Left forelimb (tissue), 1 donor: Measurements from ENCODE around the gene SNRPD3.
A peak's percentile ranks its signal among the peaks of the same experiment; 100 is the strongest.

Source experiments
- DNase-seq: peaks from one replicate; pipeline ENCODE4 v3.0.0-alpha.2; 2018; ENCODE audit warnings: low spot score

Gene SNRPD3

DNA sequence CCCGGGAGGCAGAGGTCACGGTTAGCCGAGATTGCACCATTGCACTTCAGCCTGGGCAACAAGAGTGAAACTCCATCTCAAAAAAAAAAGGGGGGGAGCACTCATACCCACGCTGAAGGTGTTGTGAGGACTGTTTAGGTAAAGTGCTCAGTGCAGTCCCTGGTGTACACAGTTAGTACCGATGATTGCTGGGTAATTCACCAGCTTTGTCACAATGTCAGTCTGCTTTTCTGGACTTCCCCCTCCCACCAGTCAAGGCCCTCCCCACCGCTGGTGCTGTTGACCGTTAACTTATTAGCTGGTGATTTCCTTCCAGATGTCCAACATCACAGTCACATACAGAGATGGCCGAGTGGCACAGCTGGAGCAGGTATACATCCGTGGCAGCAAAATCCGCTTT, 11.9 kb downstream of the SNRPD3 start:
- DNase-seq, result no peak

DNA sequence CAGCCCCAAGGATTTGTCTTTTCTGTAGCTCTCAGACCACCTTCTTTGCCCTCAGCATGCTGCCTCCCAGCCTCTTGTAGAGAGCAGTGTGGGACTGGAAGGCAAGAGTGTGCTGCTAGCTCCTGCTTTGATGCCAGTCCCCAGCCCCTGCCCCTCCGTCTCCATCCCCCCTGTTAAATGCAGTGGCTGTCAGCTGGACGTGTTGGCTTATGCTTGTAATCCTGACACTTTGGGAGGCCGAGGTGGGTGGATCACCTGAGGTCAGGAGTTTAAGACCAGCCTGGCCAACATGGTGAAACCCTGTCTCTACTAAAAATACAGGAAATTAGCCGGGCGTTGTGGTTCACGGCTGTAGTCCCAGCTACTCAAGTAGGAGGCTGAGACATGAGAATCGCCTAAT, 15.5 kb downstream of the SNRPD3 start:
- DNase-seq, result no peak

DNA sequence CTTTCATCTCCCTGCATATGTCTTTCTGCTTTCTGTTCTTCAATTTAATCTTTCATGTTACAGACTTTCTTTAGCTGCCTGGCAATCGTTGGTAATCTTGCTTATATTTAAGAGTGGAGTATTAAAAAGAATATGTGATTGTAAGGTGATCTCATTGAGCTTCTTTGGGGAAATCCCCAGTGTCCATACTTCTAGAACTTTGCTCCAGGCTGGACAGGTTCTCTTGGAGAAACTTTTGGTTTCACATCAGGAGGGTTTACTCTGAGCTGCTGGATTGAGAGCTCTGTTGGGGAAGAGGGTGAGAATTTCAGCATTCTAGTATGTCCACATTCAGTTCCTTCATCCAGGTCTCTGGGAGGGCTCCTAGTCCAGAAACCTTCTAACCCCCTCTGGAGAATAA, 21.0 kb downstream of the SNRPD3 start:
- no peak for DNase-seq

GRCh38 chr22:24578355-24579257, 22.8 kb downstream of the SNRPD3 start:
- no peak for DNase-seq

- no peak for DNase-seq
Measured at GRCh38 chr22:24579258-24579601, 23.4 kb downstream of the SNRPD3 start.

DNA sequence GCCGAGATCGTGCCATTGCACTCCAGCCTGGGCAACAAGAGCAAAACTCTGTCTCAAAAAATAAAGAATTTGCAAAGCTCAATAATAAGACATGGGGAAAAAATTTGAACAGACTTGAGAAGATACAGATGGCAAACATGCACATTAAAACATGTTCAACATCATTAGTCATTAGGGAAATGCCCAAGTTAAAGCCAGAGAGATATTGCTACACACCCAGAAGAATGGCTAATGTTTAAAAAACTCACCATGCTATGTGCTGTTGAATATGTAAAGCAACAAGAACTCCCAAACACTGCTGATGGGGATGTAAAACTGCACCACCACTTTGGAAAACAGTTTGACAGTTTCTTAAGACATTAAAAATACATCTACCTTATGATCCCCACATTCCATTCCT, 24.5 kb downstream of the SNRPD3 start:
- no peak for DNase-seq

GRCh38 chr22:24582056-24582814, 26.4 kb downstream of the SNRPD3 start:
- peak; percentile 62 for DNase-seq

DNA sequence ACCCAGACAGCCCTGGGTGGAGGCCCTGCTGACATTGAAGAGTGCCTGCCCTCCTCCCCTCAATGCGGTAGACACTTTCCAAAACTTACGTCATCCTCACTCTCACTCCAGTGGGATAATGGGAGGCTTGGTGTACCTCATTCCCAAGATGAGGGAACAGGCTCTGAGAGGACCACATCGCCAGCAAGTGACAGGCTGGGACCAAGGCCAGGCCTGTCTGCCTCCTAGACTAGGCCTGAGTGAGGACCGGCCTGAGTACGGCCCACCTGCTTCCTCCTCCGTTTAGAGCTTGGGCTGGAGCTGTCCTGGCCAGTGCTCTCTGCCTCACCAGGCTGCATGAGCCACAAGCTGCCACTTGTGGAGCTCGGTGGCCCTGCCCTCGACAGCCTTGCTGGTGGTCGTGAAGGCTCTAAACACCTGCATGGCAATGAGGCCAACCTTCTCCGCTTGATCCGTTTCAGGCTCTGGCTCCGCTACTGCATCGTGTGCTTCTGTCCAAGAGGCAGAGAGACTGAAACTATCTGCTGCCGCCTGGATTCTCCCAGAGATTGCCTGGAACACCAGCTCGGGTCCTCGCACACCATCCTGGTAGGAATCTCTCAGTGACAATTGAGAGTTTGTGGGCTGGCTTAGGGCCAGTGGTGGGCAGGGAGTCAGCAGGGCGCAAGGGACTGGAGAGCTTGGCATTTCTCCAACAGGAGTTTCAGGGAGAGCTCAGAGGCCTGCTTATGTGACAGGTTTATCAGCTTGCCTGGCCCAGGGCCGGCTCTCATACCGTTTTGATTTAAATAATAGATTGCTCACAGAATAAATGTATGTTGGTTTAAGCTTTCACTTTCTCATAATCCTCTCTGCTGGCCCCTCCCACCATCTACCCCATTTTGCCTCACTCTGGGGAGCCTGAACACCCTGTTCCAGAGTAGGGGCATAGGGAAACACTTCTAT, 27.7 kb downstream of the SNRPD3 start:
- DNase-seq, result peak; percentile 63

- DNase-seq, result peak; percentile 63
Measured at GRCh38 chr22:24584166-24584790, 28.5 kb downstream of the SNRPD3 start.

- peak; percentile 64 for DNase-seq
Measured at GRCh38 chr22:24584871-24585411, 29.1 kb downstream of the SNRPD3 start.

DNA sequence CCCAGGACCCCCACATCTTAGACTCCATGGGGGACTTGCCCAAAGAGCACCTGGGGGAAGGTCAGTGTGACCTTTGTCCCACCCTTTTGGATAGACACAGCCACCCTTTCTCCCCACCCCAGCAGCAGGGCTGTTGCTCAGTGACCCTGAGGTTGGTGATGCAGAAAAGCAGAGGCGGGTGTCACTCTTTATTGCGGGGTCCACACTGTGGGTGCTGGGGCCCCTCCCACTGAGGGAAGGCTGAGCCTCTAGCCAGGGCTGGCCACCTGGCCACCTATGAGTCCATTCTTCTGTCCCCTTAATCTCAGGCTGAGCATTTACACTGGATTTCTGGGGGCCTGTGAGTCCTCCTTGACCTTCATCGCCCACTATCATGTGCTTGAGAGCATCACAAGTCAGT, 29.7 kb downstream of the SNRPD3 start:
- no peak for DNase-seq

GRCh38 chr22:24585927-24586546, 30.2 kb downstream of the SNRPD3 start:
- DNase-seq, result no peak

DNA sequence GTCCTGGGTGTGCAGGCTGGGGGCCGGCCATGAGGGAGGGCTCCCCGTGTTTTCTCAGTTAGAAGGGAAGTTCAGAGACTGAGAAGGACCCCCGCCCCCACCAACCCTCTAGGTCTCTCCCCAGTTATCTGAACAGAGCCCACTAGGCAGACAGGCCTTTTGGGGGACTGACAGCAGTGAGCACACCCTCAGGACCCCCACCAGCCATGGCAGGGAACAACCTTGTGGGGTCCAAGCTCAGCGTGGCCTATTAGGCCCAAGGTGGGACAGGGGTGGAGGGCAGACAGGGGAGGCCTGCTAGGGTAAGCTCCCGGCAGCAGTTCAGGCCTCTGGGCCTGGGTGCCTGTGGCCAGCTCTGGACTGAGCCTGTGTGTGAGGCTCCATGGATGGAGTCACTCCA, 31.5 kb downstream of the SNRPD3 start:
- DNase-seq, result no peak

DNA sequence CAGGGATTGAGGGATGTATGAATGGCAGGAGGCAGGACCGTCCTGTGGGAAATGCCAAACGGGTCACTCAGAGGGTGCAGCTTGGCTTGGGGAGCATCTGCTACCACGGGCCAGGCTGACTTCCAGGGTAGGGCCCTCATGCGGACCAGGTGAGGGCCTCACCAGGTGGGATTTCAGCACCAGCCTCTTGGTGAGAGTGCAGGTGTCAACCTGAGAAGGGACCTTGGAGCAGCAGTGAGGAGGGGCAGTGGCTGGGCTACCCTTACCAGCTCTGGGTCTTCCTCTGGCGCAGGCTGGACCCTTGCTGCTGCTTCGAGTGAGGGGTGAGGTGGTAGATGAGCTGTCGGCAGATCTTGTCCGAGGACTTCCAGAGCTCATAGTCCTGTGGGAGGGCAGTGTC, 32.1 kb downstream of the SNRPD3 start:
- DNase-seq, result no peak

GRCh38 chr22:24588381-24588756, 32.6 kb downstream of the SNRPD3 start:
- DNase-seq, result no peak

DNA sequence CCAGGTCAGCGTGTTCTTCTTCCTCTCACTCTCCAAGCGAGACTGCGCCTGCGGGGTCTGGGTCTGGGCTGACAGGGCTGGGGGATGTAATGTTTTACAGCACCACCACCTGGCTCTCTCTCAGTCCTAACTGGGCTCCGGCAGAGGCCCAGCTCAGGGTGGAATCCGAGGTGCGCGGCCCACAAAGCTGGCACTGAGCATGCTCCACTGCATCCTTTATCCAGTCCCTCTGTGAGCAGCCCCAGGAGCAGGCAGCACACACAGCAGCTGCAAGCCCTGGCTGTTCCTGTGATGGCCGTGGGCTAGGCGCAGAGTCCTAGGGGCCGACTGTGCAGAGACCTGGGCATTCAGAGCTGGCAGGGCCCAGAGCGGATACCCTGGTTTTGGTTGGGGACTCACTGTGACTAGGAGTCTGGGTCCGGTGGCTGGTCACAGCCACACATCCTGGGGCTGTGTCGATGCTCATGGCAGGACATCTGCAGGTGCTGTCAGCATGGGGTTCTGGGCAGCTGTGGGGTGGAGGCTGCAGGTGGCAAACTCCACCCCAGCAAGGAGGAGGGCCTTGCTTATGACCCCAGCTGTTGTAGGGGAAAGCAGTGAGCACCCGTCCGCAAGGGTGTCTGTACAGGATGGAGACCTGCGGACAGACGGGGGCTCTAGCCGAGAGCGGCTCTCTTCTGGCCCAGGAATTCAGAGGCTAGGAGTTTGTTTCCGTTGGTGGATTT, 33.1 kb downstream of the SNRPD3 start:
- no peak for DNase-seq

- no peak for DNase-seq
Measured at GRCh38 chr22:24589518-24590030, 33.8 kb downstream of the SNRPD3 start.

- DNase-seq, result no peak
Measured at GRCh38 chr22:24590596-24591173, 34.9 kb downstream of the SNRPD3 start.

DNA sequence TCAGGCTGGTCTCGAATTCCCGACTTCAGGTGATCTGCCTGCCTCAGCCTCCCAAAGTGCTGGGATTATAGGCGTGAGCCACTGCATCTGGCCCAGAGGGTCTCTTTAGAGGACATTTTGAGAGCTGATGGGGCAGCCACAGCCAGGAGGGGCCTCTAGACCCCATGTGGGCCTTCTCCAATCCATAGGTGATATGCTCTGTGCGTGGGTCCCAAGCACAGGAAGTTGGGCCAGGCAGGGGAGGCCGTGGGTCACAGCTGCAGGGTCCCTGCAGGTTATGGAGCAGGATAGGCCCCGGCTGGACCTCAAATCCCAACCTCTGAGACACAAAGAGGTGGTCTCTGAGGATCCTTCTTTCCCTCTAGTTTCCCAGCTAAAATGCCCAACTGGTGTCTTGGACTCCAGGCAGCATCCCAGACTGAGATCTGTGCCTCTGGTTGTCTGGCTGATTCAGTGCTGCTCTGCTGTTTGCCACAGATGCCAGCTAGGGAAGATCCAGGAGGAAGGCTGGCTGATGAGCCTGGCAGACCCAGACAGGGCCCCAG, 35.6 kb downstream of the SNRPD3 start:
- no peak for DNase-seq
